Hepatocyte (in vitro differentiated cells): ENCODE data around the gene ZNF195.

Source experiments
- CTCF ChIP-seq: fragments of 200-600 bp; sonication (generic); IDR thresholded peaks from 2 replicates; pipeline ENCODE4 v1.5.1; 2016; ENCODE audit warnings: antibody characterized with exemption, mild to moderate bottlenecking; ENCODE audit not compliant: poor library complexity
- EZH2 ChIP-seq: fragments of 200-600 bp; sonication (generic); IDR thresholded peaks from 2 replicates; pipeline ENCODE4 v1.6.1; 2016; ENCODE audit warnings: antibody characterized with exemption, mild to moderate bottlenecking, borderline replicate concordance

- no peak for TF ChIP-seq EZH2
- TF ChIP-seq CTCF: no peak
These were observed 2.8 kb upstream of the ZNF195 start for GRCh38 chr11:3381794-3382193.
